OCI-LY1 (cell line): ENCODE measurements around the gene EVI5L.

Source experiments
- H2AFZ ChIP-seq: fragments of 200-600 bp; sonication (generic), shearing (Covaris generic); 2 replicates; pipeline ENCODE4 v1.6.0; 2014; ENCODE audit warnings: antibody characterized with exemption, mild to moderate bottlenecking, low read length
- H3F3A ChIP-seq: fragments of 200-600 bp; sonication (generic), shearing (Covaris generic); 2 replicates; pipeline ENCODE4 v1.6.0; 2014; ENCODE audit warnings: mild to moderate bottlenecking, antibody characterized with exemption, low read length, moderate library complexity; ENCODE audit not compliant: insufficient read depth
- H3K27ac ChIP-seq: fragments of 200-600 bp; sonication (generic); 2 replicates; pipeline ENCODE4 v1.5.1; 2014; ENCODE audit warnings: low read length, mixed run types, mild to moderate bottlenecking, low read depth; ENCODE audit not compliant: poor library complexity, severe bottlenecking
- H3K27me3 ChIP-seq: fragments of 200-600 bp; sonication (generic); 2 replicates; pipeline ENCODE4 v1.6.0; 2014; ENCODE audit warnings: antibody characterized with exemption, mild to moderate bottlenecking, low read length, moderate library complexity; ENCODE audit not compliant: insufficient read depth
- H3K36me3 ChIP-seq: fragments of 200-600 bp; sonication (generic); 2 replicates; pipeline ENCODE4 v1.6.1; 2014; ENCODE audit warnings: mild to moderate bottlenecking, antibody characterized with exemption, low read length, moderate library complexity, mixed read lengths; ENCODE audit not compliant: insufficient read depth
- H3K4me1 ChIP-seq: fragments of 200-600 bp; sonication (generic); 2 replicates; pipeline ENCODE4 v1.5.1; 2014; ENCODE audit warnings: mild to moderate bottlenecking, low read length, moderate library complexity; ENCODE audit not compliant: insufficient read depth, severe bottlenecking
- H3K4me2 ChIP-seq: fragments of 200-600 bp; sonication (generic), shearing (Covaris generic); 2 replicates; pipeline ENCODE4 v1.6.1; 2014; ENCODE audit warnings: low read length
- H3K4me3 ChIP-seq: fragments of 200-600 bp; sonication (generic); 2 replicates; pipeline ENCODE4 v1.5.1; 2014; ENCODE audit warnings: low read length, low read depth, mild to moderate bottlenecking, mixed read lengths; ENCODE audit not compliant: poor library complexity, severe bottlenecking
- H3K79me2 ChIP-seq: fragments of 200-600 bp; shearing (Covaris generic); 2 replicates; pipeline ENCODE4 v1.6.1; 2016; ENCODE audit warnings: mixed run types, low read length, mixed read lengths; ENCODE audit not compliant: insufficient read depth
- H3K9ac ChIP-seq: fragments of 200-600 bp; sonication (generic), shearing (Covaris generic); 2 replicates; pipeline ENCODE4 v1.6.1; 2014; ENCODE audit warnings: mild to moderate bottlenecking, low read length, mixed read lengths
- H3K9me2 ChIP-seq: fragments of 200-600 bp; sonication (generic), shearing (Covaris generic); 2 replicates; pipeline ENCODE4 v1.6.1; 2014; ENCODE audit warnings: low read depth, mild to moderate bottlenecking, low read length, mixed read lengths
- H3K9me3 ChIP-seq: fragments of 200-600 bp; shearing (Covaris generic); 2 replicates; pipeline ENCODE4 v1.6.1; 2014; ENCODE audit warnings: low read length, mixed read lengths
- H4K20me1 ChIP-seq: fragments of 200-600 bp; sonication (generic), shearing (Covaris generic); 2 replicates; pipeline ENCODE4 v1.6.0; 2016; ENCODE audit warnings: mild to moderate bottlenecking, low read length; ENCODE audit not compliant: insufficient read depth
- CTCF ChIP-seq: fragments of 200-600 bp; sonication (generic), shearing (Covaris generic); IDR thresholded peaks from 2 replicates; pipeline ENCODE4 v1.5.1; 2017; ENCODE audit warnings: mild to moderate bottlenecking, antibody characterized with exemption, low read length, moderate library complexity, mixed read lengths
- EZH2 ChIP-seq: fragments of 200-600 bp; sonication (generic), shearing (Covaris generic); IDR thresholded peaks from 2 replicates; pipeline ENCODE4 v1.8.0; 2017; ENCODE audit warnings: borderline replicate concordance, mixed run types, mild to moderate bottlenecking, antibody characterized with exemption, low read length, moderate library complexity, mixed read lengths

The EVI5L gene

GRCh38 chr19:7903244-7904073, 73.4 kb downstream of the EVI5L start, which contains the start of gene MAP2K7:
Gene MAP2K7 (plus strand): TSS chr19:7903877. CDS start chr19:7903945, 68 bp downstream.
- H3K4me2 ChIP-seq: peak within 1 kb of the TSS; percentile 99
- H2AFZ ChIP-seq: no peak within 1 kb of the TSS
- peaks cover 9% of the 10 kb centered on the region for H3K79me2 ChIP-seq
- TF ChIP-seq CTCF (peak; percentile 84), EZH2 (no peak)
- H3K9me2 ChIP-seq: no peaks in the 10 kb centered on the region
- H3F3A ChIP-seq: no peaks in the 10 kb centered on the region
- H3K9me3 ChIP-seq: no peaks in the 10 kb centered on the region
- peak within 1 kb of the TSS; percentile 99 for H3K4me3 ChIP-seq
- H3K36me3 ChIP-seq: peaks cover 8% of the 10 kb centered on the region; the same call in 1 of the 2 replicates
- H3K27me3 ChIP-seq: no peaks in the 10 kb centered on the region
- H4K20me1 ChIP-seq: no peaks in the 10 kb centered on the region
- H3K4me1 ChIP-seq: peaks cover 22% of the 10 kb centered on the region
- peak within 1 kb of the TSS; percentile 96 for H3K9ac ChIP-seq
- peak within 1 kb of the TSS; percentile 25 for H3K27ac ChIP-seq

- TF ChIP-seq CTCF (no peak), EZH2 (no peak)
- Histone ChIP-seq H3F3A (no peaks in the 10 kb centered on the region), H3K36me3 (peaks cover 8% of the 10 kb centered on the region; the same call in 1 of the 2 replicates), H3K9me2 (no peaks in the 10 kb centered on the region), H3K9me3 (no peaks in the 10 kb centered on the region), H3K79me2 (peaks cover 9% of the 10 kb centered on the region), H3K27me3 (no peaks in the 10 kb centered on the region), H3K9ac (peak overlapping the region; percentile 96), H4K20me1 (no peaks in the 10 kb centered on the region), H3K4me3 (peak overlapping the region; percentile 99), H3K4me2 (peak overlapping the region; percentile 99), H3K4me1 (peaks cover 22% of the 10 kb centered on the region), H2AFZ (no peak overlapping the region), H3K27ac (peak overlapping the region; percentile 25)
Measured at GRCh38 chr19:7904074-7905020, 74.3 kb downstream of the EVI5L start.

- Histone ChIP-seq H3K4me1 (peaks cover 22% of the 10 kb centered on the region), H3K9me3 (no peaks in the 10 kb centered on the region), H3K9ac (peak overlapping the region; percentile 96; the same call in 1 of the 2 replicates), H3K79me2 (peaks cover 9% of the 10 kb centered on the region), H3K4me3 (peak overlapping the region; percentile 99), H3K9me2 (no peaks in the 10 kb centered on the region), H3K4me2 (peak overlapping the region; percentile 99), H2AFZ (no peak overlapping the region), H3K36me3 (peaks cover 13% of the 10 kb centered on the region; the same call in 1 of the 2 replicates), H3F3A (no peaks in the 10 kb centered on the region), H4K20me1 (no peaks in the 10 kb centered on the region), H3K27me3 (no peaks in the 10 kb centered on the region), H3K27ac (no peak overlapping the region)
- no peak for TF ChIP-seq EZH2
- no peak for TF ChIP-seq CTCF
Measured at GRCh38 chr19:7905268-7905667, 75.2 kb downstream of the EVI5L start.
